Activated CD4-positive, alpha-beta memory T cell treated with anti-CD3 and anti-CD28 coated beads for 36 hours (primary cell): ENCODE data around the gene AIMP2. TPM values are rescaled to one million over a fixed set of nuclear protein-coding genes. Genes with fewer than 3 reads are reported as not detected.
"Not testable (repeated sequence)": the region's sequence is repeated elsewhere in the genome, so short reads cannot be mapped to it uniquely, and the experiment has no call there.

Source experiments
- CTCF ChIA-PET: fragments of 350-600 bp; sonication (Branson Sonifier 250); formaldehyde crosslinking; loops from one replicate; lab custom pipeline; 2021; ENCODE audit warnings: antibody characterized with exemption, inconsistent platforms; lab: Charles Lee
- POLR2A ChIA-PET: fragments of 350-600 bp; sonication (Branson Sonifier 250); formaldehyde crosslinking; loops from one replicate; lab custom pipeline; 2021; ENCODE audit warnings: antibody characterized with exemption; lab: Charles Lee
- DNase-seq: peaks from one replicate; pipeline ENCODE4 v3.0.0-alpha.2; 2020
- H3K27ac Mint-ChIP-seq: one replicate; pipeline ENCODE4 v1.8.0; 2021; ENCODE audit warnings: mixed read lengths
- H3K27me3 Mint-ChIP-seq: one replicate; pipeline ENCODE4 v1.8.0; 2021; ENCODE audit warnings: mixed read lengths
- H3K36me3 Mint-ChIP-seq: one replicate; pipeline ENCODE4 v1.8.0; 2021; ENCODE audit warnings: mixed read lengths
- H3K4me1 Mint-ChIP-seq: one replicate; pipeline ENCODE4 v1.8.0; 2021; ENCODE audit warnings: low read depth, mixed read lengths
- H3K4me3 Mint-ChIP-seq: one replicate; pipeline ENCODE4 v1.8.0; 2021; ENCODE audit warnings: mild to moderate bottlenecking, mixed read lengths
- H3K9me3 Mint-ChIP-seq: one replicate; pipeline ENCODE4 v1.8.0; 2021; ENCODE audit warnings: mixed read lengths
- intact Hi-C: fragments of 100-400 bp; cut with micrococcal nuclease; formaldehyde crosslinking; loops from one replicate; pipeline ENCODE4 v1.15.1; 2023
- total RNA-seq, 2 experiments: library from RNA; stranded (reverse); gene quantifications; one replicate each; pipeline ENCODE4 v1.2.3, GENCODE V29; 2021

AIMP2 gene
- total RNA-seq, 2 experiments from 2014 or later = 38.6 to 39.5 TPM

DNA sequence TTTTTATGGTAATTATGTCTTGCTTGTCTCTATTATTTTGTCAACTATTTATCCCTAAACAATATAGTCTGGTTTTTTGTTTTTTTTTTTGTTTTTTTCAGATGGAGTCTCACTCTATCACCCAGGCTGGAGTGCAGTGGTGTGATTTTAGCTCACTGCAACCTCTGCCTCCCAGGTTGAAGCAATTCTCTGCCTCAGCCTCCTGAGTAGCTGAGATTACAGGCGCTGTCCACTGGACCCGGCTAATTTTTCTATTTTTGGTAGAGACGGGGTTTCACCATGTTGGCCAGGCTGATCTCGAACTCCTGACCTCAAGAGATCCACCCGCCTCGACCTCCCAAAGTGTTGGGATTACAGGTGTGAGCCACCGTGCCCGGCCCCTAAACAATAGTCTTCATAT is 1.3 kb downstream of the AIMP2 start:
- POLR2A ChIA-PET, H3K9me3 Mint-ChIP-seq, DNase-seq, H3K27me3 Mint-ChIP-seq: not testable (repeated sequence)
- Mint-ChIP-seq H3K27ac (peak overlapping the region; percentile 92), H3K4me3 (peak overlapping the region; percentile 85), H3K4me1 (peaks cover 47% of the 10 kb centered on the region), H3K36me3 (peaks cover 14% of the 10 kb centered on the region)
- CTCF ChIA-PET = interaction anchor here (1.0 to 1.6 kb wide), 2 partner anchors 96 to 183 kb away, joined by 3 to 4 read pairs; no protein-coding TSS in a partner anchor
- intact Hi-C loops = loop anchor here (2.0 kb wide), 1 partner anchor 424 kb away; no protein-coding TSS in a partner anchor

DNA sequence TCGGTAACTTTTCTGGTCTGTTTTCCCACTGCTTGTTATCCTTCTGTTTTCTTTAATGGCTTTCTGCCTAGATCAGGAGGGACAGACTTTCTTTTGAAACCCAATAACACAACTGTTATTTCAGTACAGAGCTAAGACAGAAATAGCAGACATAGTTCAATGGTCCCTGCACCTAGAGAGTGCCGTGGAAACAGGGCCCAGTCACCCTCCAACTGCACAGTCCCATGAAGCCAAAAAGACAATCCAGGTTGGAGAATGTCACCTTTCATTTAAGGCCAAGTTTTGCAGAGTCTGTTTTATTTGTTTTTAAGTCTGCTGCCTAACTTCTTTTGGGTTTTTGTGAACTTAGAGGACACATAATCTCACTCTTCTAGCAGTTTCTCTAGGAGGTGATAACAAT is 2.5 kb downstream of the AIMP2 start:
- Mint-ChIP-seq H3K36me3 (peaks cover 23% of the 10 kb centered on the region), H3K27ac (peak overlapping the region; percentile 33), H3K4me1 (peaks cover 58% of the 10 kb centered on the region), H3K4me3 (no peak overlapping the region), H3K9me3 (no peaks in the 10 kb centered on the region), H3K27me3 (no peaks in the 10 kb centered on the region)
- no peak for DNase-seq
- intact Hi-C loops = loop anchor here (2.0 kb wide), 1 partner anchor 423 kb away; no protein-coding TSS in a partner anchor
- CTCF ChIA-PET = no interaction called here
- POLR2A ChIA-PET = no interaction called here

DNA sequence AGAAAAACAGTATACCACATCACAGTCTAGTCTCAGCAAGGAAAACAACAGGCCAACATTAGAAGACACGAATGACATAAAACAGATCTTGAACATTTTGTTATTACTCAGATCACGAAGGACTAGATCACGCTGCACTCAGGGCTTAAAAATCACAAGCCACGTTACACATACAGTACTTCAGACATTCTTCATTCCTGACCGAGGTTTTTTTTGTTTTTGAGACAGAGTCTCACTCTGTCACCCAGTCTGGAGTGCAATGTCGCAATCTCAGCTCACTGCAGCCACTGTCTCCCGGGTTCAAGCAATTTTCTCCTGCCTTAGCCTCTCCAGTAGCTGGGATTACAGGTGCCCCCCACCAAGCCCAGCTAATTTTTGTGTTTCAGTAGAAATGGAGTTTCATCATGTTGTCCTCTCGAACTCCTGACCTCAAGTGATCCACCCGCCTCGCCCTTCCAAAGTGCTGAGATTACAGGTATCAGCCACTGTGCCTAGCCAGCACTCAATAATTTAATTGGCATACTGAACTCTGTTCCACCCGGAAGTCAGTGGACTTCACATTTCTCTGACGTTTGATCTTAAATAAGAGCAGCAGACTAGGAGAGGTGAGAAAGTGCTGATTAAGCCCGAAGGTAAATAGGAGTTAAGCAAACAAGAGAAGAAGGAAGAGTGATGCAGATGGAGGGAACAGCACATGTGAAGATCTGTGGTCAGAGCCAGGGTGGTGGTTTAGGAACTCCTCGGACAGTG is 3.5 kb downstream of the AIMP2 start:
- CTCF ChIA-PET = no interaction called here
- H3K4me1 Mint-ChIP-seq = peaks cover 52% of the 10 kb centered on the region
- intact Hi-C loops = no loop called here
- H3K27ac Mint-ChIP-seq = peak overlapping the region; percentile 53
- DNase-seq = peak; percentile 25
- H3K27me3 Mint-ChIP-seq = no peaks in the 10 kb centered on the region
- POLR2A ChIA-PET = no interaction called here
- no peaks in the 10 kb centered on the region for H3K9me3 Mint-ChIP-seq
- H3K36me3 Mint-ChIP-seq = peaks cover 29% of the 10 kb centered on the region
- no peak overlapping the region for H3K4me3 Mint-ChIP-seq

DNA sequence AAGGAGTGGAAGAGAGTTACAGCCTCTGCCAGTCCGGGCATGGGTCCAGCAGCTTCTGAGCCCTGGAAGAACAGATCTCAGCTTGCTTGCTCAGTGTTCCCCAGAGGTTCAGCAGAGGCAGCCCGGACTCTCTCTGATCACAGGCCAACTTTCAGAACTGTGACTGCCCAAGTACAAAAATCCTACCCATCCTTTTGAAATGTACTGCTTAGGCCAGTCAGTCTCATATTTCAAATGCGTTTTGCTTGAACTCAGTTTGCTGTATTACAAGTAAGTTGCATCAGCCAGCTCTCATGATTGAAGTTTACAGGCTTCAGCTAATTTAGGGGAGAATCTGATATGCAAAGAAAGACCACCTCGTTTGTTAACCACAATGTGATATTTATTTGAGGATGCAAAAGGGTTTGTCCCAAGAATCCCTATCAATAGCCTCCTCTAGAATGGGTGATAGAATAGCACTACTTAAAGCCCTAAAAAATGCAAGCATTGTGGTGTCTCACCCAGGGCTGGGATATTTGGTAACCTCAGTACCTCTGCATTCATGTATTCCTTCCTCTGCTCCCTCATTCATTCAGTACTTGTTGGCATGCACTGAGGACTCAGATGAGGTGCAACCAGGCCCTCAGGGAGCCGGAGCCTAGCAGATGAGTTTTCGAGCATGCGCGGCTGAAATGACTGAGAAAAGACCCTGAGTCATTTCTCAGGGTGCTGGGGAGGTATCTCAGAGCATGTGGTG is 7.0 kb downstream of the AIMP2 start:
- H3K9me3 Mint-ChIP-seq = no peaks in the 10 kb centered on the region
- intact Hi-C loops = no loop called here
- peak overlapping the region; percentile 87 for H3K27ac Mint-ChIP-seq
- ChIA-PET CTCF (interaction anchor here (0.9 kb wide), 1 partner anchor 19 kb away, joined by 5 read pairs; no protein-coding TSS in a partner anchor), POLR2A (interaction anchor here (1.0 to 1.1 kb wide), 2 partner anchors 8 to 9 kb away, joined by 3 to 4 read pairs; no protein-coding TSS in a partner anchor)
- no peak overlapping the region for H3K4me3 Mint-ChIP-seq
- peaks cover 37% of the 10 kb centered on the region for H3K4me1 Mint-ChIP-seq
- peaks cover 42% of the 10 kb centered on the region for H3K36me3 Mint-ChIP-seq
- DNase-seq = peak; percentile 55
- H3K27me3 Mint-ChIP-seq = no peaks in the 10 kb centered on the region

DNA sequence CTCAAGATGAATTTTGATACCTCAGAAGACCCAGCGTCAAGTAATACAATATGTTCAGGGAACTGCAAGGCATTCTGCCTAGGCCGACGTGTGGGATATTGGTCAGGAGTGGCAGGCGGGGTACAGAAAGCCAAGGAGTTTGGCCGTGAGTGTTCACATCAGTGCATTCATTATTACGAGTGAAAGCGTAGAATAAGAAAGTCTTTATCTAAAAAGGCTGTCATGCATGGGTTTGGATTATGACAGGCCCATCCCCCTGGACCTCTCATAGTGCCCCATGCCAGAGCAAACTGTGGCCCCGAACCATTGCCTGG is 7.5 kb downstream of the AIMP2 start:
- ChIA-PET POLR2A (no interaction called here), CTCF (no interaction called here)
- Mint-ChIP-seq H3K27me3 (no peaks in the 10 kb centered on the region), H3K4me1 (peaks cover 32% of the 10 kb centered on the region), H3K27ac (peak overlapping the region; percentile 87), H3K4me3 (no peak overlapping the region), H3K9me3 (no peaks in the 10 kb centered on the region), H3K36me3 (peaks cover 44% of the 10 kb centered on the region)
- no peak for DNase-seq
- intact Hi-C loops = no loop called here

DNA sequence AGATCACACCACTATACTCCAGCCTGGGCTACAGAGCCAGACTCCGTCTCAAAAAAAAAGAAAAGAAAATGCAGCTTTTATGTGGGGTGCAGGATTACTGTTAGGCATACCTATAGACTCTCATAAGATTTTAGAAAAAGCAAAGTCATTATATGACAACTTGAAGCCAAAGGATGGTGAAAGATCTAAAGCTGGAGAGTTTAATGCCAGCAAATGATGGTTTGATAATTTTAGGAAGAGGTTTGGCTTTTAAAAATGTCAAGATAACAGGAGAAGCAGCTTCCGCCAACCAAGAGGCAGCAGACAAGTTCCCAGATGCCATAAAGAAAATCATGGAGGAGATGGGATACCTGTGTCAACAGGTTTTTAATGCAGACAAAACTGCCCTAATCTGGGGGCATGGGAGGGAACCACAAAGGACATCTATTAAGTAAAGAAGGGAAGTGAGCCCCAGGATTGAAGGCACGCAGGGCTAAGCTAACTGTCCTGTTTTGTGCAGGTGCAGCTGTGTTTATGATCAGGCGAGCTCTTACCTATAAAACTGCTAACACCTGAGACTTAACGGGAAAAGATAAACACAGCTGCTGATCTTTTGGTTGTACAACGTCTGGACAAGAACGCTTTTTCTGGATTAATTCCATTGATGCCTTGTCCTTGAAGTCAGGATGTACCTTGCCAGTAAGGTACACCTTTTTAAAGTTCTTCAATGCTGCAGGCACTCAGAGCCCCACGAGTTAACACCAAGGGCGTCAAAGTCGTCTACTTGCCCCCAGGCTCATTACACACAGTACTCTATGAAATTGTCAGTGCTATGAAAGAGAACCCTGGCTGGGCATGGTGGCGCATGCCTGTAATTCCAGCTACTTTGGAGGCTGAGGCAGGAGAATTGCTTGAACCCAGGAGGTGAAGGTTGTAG is 11.6 kb downstream of the AIMP2 start:
- intact Hi-C loops = no loop called here
- DNase-seq = no peak
- CTCF ChIA-PET = interaction anchor here (0.5 to 1.1 kb wide), 2 partner anchors 12 to 414 kb away, joined by 3 to 4 read pairs; partner anchors contain the start of gene PMS2
- Mint-ChIP-seq H3K9me3 (no peaks in the 10 kb centered on the region), H3K27me3 (no peaks in the 10 kb centered on the region), H3K4me1 (peaks cover 9% of the 10 kb centered on the region), H3K4me3 (no peak overlapping the region), H3K36me3 (peaks cover 57% of the 10 kb centered on the region), H3K27ac (no peak overlapping the region)
- POLR2A ChIA-PET = interaction anchor here (0.7 kb wide), 1 partner anchor 11 kb away, joined by 3 read pairs; no protein-coding TSS in a partner anchor

DNA sequence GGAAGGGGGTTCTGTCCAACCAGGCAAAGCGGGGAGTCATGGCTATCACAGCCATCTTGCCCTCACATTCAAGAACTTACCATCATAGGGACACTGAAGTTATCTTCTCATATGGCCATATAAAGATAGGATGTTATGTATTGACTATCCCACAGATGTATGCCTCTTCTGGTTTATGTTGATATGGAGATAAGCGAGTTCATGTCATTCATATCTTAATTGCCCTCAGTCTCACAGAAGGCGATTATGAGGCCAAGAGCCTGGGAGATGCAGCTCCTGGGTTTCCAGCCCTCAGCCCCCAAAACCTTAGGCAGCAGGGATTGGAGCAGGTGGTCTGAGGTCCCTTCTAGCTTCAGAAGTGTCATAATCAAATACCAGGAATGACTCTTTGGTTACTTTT is 13.6 kb downstream of the AIMP2 start:
- Mint-ChIP-seq H3K27me3 (no peaks in the 10 kb centered on the region), H3K4me1 (peaks cover 14% of the 10 kb centered on the region), H3K27ac (no peak overlapping the region), H3K36me3 (peaks cover 61% of the 10 kb centered on the region), H3K4me3 (no peak overlapping the region), H3K9me3 (no peaks in the 10 kb centered on the region)
- DNase-seq = no peak
- CTCF ChIA-PET = no interaction called here
- POLR2A ChIA-PET = no interaction called here
- intact Hi-C loops = no loop called here

DNA sequence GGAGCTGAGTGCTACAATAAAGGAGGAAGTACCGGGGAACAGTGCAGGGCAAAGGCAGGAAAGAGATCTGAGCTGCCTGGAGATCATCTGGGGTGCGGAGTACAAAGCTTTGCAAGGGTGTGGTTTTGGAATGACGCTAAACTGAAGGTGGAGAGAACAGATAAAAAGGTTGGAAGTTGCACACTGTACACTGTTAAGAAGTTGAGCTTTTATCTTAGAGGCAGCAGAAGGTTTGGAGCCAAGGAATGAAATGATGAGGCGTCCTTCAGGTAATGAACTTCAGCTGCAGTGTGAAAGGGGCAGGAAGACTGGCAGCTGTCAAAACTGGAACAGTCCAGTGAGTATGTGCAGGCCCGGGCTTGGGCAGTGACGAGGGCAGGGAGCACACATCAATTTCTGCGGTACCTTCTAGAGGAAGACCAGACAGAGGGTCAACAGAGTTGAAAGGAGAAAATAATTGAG is 14.9 kb downstream of the AIMP2 start:
- intact Hi-C loops = no loop called here
- Mint-ChIP-seq H3K27me3 (no peaks in the 10 kb centered on the region), H3K4me1 (peaks cover 14% of the 10 kb centered on the region), H3K36me3 (peaks cover 68% of the 10 kb centered on the region), H3K9me3 (no peaks in the 10 kb centered on the region), H3K27ac (no peak overlapping the region), H3K4me3 (no peak overlapping the region)
- ChIA-PET POLR2A (interaction anchor here (1.4 kb wide), 1 partner anchor 8 kb away, joined by 4 read pairs; no protein-coding TSS in a partner anchor), CTCF (no interaction called here)
- no peak for DNase-seq

DNA sequence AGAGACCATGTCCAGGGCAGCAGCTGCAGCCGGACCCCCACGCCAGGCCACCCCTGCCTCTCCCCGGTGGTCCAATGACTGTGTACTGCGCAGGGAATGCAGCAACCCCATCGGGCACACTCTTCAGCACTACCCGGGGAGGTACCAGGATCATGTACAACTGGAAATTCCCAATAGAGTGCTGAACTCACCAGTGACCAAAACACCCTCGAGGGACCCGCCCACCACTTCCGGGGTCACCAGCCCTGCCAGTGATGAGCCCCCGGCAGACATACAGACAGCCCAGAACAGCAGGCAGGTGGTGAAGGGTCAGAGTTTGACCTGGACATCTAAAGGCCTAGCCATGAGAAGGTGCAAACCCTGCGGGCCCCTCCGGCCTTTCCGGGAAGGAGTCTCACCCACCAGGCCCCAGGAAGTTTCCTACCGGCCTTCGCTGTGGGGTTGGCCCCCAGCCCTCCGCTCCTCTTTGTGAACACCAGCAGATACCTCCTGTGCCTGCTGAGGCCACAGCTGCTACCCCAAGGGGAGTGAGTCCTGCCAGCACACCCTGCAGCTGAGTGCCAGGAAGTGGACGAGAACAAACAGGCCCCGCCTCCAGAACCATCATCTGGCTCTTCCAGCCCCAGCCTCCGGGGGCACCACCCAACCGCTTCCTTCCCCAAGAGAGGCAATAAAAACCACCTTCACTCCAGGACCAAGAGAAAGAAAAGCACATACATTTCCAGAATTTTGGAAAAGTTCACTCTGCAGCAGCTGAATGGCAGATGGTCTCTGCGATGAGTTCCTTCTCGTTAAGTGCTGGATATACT is 17.1 kb downstream of the AIMP2 start:
- Mint-ChIP-seq H3K9me3 (no peaks in the 10 kb centered on the region), H3K4me1 (peaks cover 14% of the 10 kb centered on the region), H3K36me3 (peaks cover 64% of the 10 kb centered on the region), H3K27me3 (no peaks in the 10 kb centered on the region), H3K4me3 (no peak overlapping the region), H3K27ac (peak overlapping the region; percentile 84)
- POLR2A ChIA-PET = interaction anchor here (1.1 to 1.6 kb wide), 2 partner anchors 11 to 18 kb away, joined by 3 to 6 read pairs; partner anchors contain the start of genes AIMP2 and PMS2
- CTCF ChIA-PET = interaction anchor here (0.8 to 2.4 kb wide), 3 partner anchors 12 to 297 kb away, joined by 3 to 8 read pairs (median 3); no protein-coding TSS in a partner anchor
- DNase-seq = peak; percentile 75
- intact Hi-C loops = no loop called here

DNA sequence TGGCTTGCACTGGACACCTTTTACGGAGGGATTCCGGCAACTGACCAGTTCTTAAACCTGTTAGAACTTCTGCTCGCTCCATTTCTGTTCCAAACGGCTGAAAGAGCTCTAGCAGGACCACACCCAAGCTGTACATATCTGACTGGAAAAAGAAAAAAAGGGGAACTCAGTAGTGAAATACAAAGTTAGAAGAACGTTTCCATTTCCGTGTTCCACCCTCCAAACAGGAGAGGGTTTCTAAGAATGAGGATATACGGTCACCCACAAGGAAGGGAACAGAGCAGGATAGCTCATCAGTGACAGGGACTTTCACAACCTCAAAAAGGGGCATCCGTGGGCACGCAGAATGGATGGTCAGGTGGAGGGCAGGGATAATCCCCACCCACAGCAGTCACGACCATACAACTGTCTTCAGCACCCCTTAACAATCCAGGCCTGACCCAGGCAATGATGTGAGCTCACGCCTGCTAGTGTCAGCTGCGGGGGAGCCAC is 17.8 kb downstream of the AIMP2 start:
- no peak for DNase-seq
- CTCF ChIA-PET = interaction anchor here (0.6 to 2.4 kb wide), 4 partner anchors 12 to 297 kb away, joined by 3 to 8 read pairs (median 3); partner anchors contain the start of genes AIMP2 and PMS2
- H3K4me1 Mint-ChIP-seq = peaks cover 14% of the 10 kb centered on the region
- H3K36me3 Mint-ChIP-seq = peaks cover 58% of the 10 kb centered on the region
- H3K27ac Mint-ChIP-seq = peak overlapping the region; percentile 84
- POLR2A ChIA-PET = interaction anchor here (1.6 kb wide), 1 partner anchor 18 kb away, joined by 6 read pairs; the partner anchor contains the start of genes AIMP2 and PMS2
- intact Hi-C loops = no loop called here
- H3K27me3 Mint-ChIP-seq = no peaks in the 10 kb centered on the region
- no peak overlapping the region for H3K4me3 Mint-ChIP-seq
- H3K9me3 Mint-ChIP-seq = no peaks in the 10 kb centered on the region
